ENCODE measurements around the gene KRT26. TPM values are rescaled to one million over a fixed set of nuclear protein-coding genes. Genes with fewer than 3 reads are reported as not detected.

Gene KRT26
- total and polyA plus RNA-seq, 2 of the 4 experiments (the other 2 are of a cell fraction): not detected

- ATAC-seq (ENCODE audit: low read depth) (no peak), DNase-seq (peak; percentile 67)
- Histone ChIP-seq H4K91ac (ENCODE audit: insufficient read depth, low read depth, low read length) (no peak overlapping the region; the same call in 1 of the 2 replicates), H3K18ac (ENCODE audit: low read depth, low read length) (peak overlapping the region; percentile 33; the same call in 1 of the 2 replicates), H3K27me3 (ENCODE audit: control insufficient read depth, insufficient read depth, low read length) (no peaks in the 10 kb centered on the region; the same call in 1 of the 2 replicates), H2AK9ac (replicated peaks; ENCODE audit: low read depth, low read length, poor library complexity) (no peak overlapping the region), H2AFZ (replicated peaks; ENCODE audit: low read length, poor library complexity) (no peak overlapping the region), H3K9me1 (ENCODE audit: insufficient read depth, low read length) (no peaks in the 10 kb centered on the region), H2BK15ac (ENCODE audit: low read depth, low read length) (no peak overlapping the region), H2BK5ac (ENCODE audit: low read depth, low read length, poor library complexity, severe bottlenecking) (peak overlapping the region; percentile 8), H3K27ac (ENCODE audit: insufficient read depth, low read length) (no peak overlapping the region), H4K5ac (ENCODE audit: low read depth, low read length) (no peak overlapping the region), H3K79me1 (ENCODE audit: low read depth in 1 of 2, low read length in 2 of 2) (no peaks in the 10 kb centered on the region), H4K8ac (ENCODE audit: low read depth in 2 of 2, low read length in 2 of 2) (no peak overlapping the region; a peak in 1 of 4 replicates), H3K14ac (replicated peaks; ENCODE audit: low read depth, low read length) (no peak overlapping the region), H3K4me1 (ENCODE audit: control insufficient read depth, insufficient read depth, low read length) (peaks cover 2% of the 10 kb centered on the region; the same call in 1 of the 2 replicates), H3K56ac (ENCODE audit: extremely low read depth, insufficient read depth, low read length) (no peak overlapping the region), H3K4me3 (ENCODE audit: insufficient read depth, low read depth, low read length) (no peak overlapping the region), H4K20me1 (ENCODE audit: insufficient read depth, low read length) (no peaks in the 10 kb centered on the region), H2BK120ac (ENCODE audit: low read depth, low read length) (peak overlapping the region; percentile 41; the same call in 1 of the 2 replicates), H3K9ac (ENCODE audit: low read depth, low read length) (no peak overlapping the region), H3K36me3 (ENCODE audit: control insufficient read depth, insufficient read depth, low read length) (no peaks in the 10 kb centered on the region), H2BK20ac (ENCODE audit: low read depth, low read length) (no peak overlapping the region), H3K23ac (ENCODE audit: low read depth, low read length) (no peak overlapping the region), H3K4me2 (ENCODE audit: low read depth, low read length) (peak overlapping the region; percentile 46; the same call in 1 of the 2 replicates), H2AK5ac (ENCODE audit: low read depth, low read length) (no peak overlapping the region), H3K9me3 (ENCODE audit: control insufficient read depth, insufficient read depth, low read length) (no peaks in the 10 kb centered on the region), H3K4ac (ENCODE audit: low read depth, low read length) (peak overlapping the region; percentile 26; the same call in 1 of the 2 replicates)
- in situ Hi-C loops (cut with MboI; ENCODE audit: low sequenced_read_pairs): no loop called here
- no TSS peak for BruUV-seq (replicated peaks)
- dilution Hi-C loops (cut with HindIII; ENCODE audit: low sequenced_read_pairs, unreplicated experiment): no loop called here
- ChIA-PET CTCF (interaction anchor here (0.9 kb wide), 1 partner anchor 852 kb away, joined by 4 read pairs; no protein-coding TSS in a partner anchor), POLR2A (ENCODE audit: unreplicated experiment) (no interaction called here)
- 100% methylated on average over 1 of the region's 6 CpGs; no CpG with 5 or more reads in 1 of the 2 experiments for WGBS, 2 experiments (ENCODE audit: extremely low coverage in 2 of 2, insufficient read length in 1 of 2)
- no peak for TF ChIP-seq NFE2L2 (IDR thresholded peaks at IDR 0.05; ENCODE audit: low read depth, low read length)
- intact Hi-C loops (cut with micrococcal nuclease): no loop called here
Observed at GRCh38 chr17:40810494-40810893, 38.5 kb upstream of the KRT26 start.
